ENCODE data around the gene TCF7L1.

DNA sequence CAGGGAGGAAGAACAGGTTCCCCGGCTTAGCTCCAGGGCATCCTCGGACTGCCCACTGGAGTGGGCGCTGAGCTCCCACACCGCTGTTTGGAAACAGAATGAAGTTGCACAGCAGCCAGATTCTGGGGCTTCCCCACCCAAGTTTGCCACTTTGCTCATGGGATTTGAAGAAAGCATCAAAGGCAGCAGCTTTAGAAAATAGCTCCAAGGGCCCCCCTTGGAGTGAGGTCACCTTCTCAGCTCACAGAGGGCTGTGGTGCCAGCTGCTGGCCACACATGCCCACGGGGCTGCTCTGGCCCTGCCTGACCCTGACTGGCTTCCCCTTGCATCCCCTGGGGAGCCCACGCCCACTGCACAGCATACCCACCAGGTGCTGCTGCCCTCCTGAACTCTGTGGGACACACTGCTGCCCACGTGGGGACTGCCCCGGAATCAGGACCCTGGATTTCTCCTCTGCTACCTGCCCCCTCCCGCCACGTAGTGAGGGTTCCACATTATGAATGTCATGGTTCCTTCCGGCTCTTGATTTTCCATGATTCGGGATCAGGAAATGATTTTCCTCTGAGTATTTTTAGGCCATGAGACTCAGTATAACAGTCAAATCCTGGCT, 124.3 kb downstream of the TCF7L1 start:
- TF ChIP-seq, protein P1, sequence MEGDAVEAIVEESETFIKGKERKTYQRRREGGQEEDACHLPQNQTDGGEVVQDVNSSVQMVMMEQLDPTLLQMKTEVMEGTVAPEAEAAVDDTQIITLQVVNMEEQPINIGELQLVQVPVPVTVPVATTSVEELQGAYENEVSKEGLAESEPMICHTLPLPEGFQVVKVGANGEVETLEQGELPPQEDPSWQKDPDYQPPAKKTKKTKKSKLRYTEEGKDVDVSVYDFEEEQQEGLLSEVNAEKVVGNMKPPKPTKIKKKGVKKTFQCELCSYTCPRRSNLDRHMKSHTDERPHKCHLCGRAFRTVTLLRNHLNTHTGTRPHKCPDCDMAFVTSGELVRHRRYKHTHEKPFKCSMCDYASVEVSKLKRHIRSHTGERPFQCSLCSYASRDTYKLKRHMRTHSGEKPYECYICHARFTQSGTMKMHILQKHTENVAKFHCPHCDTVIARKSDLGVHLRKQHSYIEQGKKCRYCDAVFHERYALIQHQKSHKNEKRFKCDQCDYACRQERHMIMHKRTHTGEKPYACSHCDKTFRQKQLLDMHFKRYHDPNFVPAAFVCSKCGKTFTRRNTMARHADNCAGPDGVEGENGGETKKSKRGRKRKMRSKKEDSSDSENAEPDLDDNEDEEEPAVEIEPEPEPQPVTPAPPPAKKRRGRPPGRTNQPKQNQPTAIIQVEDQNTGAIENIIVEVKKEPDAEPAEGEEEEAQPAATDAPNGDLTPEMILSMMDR (IDR thresholded peaks at IDR 0.05; ENCODE audit: insufficient read depth, low read length), result no peak
- TF ChIP-seq POLR2AphosphoS5 (IDR thresholded peaks at IDR 0.05; ENCODE audit: low read depth), result no peak
- TF ChIP-seq SPI1 (IDR thresholded peaks at IDR 0.05; ENCODE audit: borderline replicate concordance, low read depth), result no peak
- TF ChIP-seq, protein P2, sequence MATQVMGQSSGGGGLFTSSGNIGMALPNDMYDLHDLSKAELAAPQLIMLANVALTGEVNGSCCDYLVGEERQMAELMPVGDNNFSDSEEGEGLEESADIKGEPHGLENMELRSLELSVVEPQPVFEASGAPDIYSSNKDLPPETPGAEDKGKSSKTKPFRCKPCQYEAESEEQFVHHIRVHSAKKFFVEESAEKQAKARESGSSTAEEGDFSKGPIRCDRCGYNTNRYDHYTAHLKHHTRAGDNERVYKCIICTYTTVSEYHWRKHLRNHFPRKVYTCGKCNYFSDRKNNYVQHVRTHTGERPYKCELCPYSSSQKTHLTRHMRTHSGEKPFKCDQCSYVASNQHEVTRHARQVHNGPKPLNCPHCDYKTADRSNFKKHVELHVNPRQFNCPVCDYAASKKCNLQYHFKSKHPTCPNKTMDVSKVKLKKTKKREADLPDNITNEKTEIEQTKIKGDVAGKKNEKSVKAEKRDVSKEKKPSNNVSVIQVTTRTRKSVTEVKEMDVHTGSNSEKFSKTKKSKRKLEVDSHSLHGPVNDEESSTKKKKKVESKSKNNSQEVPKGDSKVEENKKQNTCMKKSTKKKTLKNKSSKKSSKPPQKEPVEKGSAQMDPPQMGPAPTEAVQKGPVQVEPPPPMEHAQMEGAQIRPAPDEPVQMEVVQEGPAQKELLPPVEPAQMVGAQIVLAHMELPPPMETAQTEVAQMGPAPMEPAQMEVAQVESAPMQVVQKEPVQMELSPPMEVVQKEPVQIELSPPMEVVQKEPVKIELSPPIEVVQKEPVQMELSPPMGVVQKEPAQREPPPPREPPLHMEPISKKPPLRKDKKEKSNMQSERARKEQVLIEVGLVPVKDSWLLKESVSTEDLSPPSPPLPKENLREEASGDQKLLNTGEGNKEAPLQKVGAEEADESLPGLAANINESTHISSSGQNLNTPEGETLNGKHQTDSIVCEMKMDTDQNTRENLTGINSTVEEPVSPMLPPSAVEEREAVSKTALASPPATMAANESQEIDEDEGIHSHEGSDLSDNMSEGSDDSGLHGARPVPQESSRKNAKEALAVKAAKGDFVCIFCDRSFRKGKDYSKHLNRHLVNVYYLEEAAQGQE (IDR thresholded peaks at IDR 0.05; ENCODE audit: insufficient replicate concordance, low read depth), result no peak
- no peak for TF ChIP-seq GABPA (IDR thresholded peaks at IDR 0.05; ENCODE audit: low read depth)

Data from HL-60 (cell line).